COLO668 (cell line): ENCODE results near the gene ARHGEF28.

Experiments used
- DNase-seq: peaks from one replicate; lab custom pipeline; 2025; ENCODE audit not compliant: unreplicated experiment; lab: John Stamatoyannopoulos, UW

ARHGEF28 gene

GRCh38 chr5:73921741-73922140 lies 295.7 kb downstream of the ARHGEF28 start:
- no peak for DNase-seq

- no peak for DNase-seq
Observed at GRCh38 chr5:73922224-73922623, 296.2 kb downstream of the ARHGEF28 start.

GRCh38 chr5:73922875-73923557 lies 297.0 kb downstream of the ARHGEF28 start:
- no peak for DNase-seq

GRCh38 chr5:73928476-73929070 lies 302.6 kb downstream of the ARHGEF28 start:
- DNase-seq, result no peak

DNA sequence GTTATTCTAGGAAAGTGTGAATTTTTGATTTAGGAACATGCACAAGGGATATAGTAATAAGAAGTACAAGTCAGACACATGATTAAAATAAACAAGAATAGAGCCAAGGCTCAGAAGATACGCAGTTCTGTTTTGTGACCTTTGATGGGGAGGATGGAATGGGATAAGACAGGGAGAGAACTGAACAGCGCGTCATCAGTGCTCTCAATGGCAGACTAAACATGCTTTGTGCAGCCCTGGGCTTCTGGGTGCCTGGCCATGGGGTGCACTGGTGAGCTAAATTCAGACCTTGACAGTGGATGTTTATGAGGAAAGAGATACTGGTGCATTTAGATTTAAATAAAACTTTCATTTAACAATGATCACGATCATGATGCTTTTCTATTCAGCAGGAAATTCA lies 309.7 kb downstream of the ARHGEF28 start:
- DNase-seq, result no peak

DNA sequence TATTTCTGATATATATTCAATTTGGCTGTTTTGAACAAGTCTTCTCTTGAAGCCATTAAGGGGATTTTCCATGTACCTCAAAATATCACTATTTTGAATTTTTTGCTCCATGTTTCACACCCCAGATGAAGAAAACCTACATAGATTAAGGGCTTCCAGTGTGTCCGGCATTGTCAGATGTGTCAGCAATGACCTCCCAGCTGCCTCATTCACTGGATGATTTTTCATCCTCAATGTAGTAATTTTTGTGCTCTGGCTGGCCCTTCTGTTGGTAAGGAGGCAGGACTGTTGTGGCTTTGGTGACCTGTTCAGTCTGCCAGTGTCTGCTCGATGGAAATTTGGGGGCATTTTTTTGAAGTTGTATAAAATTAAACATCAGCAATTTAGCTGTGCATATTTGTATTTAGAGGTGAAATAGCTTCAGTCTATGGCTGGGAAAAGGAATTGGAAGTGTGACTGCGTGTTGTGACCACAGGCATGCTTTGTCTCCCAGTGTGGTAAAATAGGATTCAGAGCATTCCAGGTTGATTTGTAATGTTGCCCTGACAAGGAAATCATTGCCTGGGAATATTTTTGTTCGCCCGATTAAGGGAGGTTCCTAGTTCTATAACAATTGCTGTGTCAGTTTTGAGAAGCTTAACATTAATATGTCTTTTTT lies 312.4 kb downstream of the ARHGEF28 start:
- DNase-seq, result no peak

DNA sequence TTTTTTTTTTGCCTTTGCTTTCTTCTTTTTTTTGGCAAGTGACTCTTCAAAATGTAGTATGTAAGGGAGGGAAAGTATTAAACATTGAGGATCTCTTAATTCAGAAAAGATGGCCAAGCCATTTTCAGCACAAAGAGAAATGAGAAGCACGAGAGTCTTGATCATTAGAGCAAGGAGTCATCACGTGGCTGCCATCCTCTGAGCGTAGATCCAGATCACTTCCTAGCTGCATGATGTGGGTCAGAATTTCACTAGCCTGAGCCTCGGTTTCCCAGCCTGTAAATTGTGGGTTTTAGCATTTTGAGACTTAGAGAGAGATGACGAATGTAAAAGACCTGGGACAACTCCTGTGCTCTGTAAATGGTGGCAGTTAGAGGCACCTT lies 312.9 kb downstream of the ARHGEF28 start:
- DNase-seq, result no peak

GRCh38 chr5:73939557-73939956 lies 313.6 kb downstream of the ARHGEF28 start:
- no peak for DNase-seq

DNA sequence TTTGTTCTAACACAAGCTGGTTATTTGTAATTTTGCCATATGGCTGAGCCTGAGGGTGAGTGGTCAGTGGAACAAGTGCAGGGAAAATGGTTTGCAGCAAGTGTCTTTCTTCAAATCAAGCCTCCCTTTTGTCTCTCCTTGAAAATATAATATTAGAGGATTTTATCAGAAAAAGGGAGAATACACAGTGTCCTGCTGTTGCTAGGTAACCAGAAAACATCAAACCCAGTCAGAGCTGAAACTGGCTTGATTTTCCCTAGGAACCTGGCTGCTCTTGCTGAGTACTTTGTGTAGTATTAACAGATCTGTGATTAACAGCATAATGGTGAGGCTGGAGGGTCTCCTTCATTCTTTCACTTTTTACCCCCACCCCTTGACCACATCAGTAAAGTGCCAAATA lies 314.0 kb downstream of the ARHGEF28 start:
- no peak for DNase-seq

DNA sequence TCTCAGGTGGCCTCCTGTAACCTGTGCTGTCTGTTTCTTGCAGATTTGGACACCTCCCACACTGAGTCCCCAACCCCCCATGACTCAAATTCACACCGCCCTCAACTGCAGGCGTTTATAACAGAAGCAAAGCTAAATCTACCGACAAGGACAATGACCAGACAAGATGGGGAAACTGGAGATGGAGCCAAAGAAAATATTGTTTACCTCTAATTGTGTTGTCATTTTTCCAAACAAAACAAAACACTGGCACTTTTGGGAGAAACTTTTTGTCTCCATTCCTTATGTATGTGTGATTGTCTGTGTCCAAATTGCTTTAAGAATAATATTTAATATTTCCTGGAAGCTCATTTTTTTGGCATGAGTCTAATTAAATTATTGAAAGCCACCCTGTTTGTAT lies 314.8 kb downstream of the ARHGEF28 start:
- DNase-seq, result no peak

GRCh38 chr5:73942783-73943182 lies 316.8 kb downstream of the ARHGEF28 start:
- no peak for DNase-seq

- no peak for DNase-seq
Observed at GRCh38 chr5:73943397-73943796, 317.4 kb downstream of the ARHGEF28 start.

GRCh38 chr5:73944581-73944980 lies 318.6 kb downstream of the ARHGEF28 start:
- no peak for DNase-seq

DNA sequence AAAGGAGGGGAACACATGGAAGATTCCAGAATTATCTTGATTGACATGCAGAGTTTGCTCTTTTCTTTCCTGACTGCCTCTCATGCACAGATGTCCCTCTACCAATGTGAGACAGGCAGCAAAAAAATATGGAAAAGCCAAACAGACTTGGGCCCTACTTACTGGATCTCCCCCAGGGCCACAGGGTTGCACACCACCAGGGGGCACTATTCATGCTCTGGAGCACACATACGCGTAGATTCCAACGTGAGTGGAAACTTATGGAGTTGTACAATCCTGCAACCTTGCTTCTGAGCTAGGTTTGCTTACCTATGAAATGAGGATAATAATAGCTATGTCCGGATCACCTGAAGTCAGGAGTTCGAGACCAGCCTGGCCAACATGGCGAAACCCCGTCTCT lies 319.5 kb downstream of the ARHGEF28 start:
- peak; percentile 3 for DNase-seq

GRCh38 chr5:73946278-73946677 lies 320.3 kb downstream of the ARHGEF28 start:
- DNase-seq, result no peak

- no peak for DNase-seq
Observed at GRCh38 chr5:73946919-73947602, 321.1 kb downstream of the ARHGEF28 start.

GRCh38 chr5:73947906-73948640 lies 322.1 kb downstream of the ARHGEF28 start:
- DNase-seq, result no peak

DNA sequence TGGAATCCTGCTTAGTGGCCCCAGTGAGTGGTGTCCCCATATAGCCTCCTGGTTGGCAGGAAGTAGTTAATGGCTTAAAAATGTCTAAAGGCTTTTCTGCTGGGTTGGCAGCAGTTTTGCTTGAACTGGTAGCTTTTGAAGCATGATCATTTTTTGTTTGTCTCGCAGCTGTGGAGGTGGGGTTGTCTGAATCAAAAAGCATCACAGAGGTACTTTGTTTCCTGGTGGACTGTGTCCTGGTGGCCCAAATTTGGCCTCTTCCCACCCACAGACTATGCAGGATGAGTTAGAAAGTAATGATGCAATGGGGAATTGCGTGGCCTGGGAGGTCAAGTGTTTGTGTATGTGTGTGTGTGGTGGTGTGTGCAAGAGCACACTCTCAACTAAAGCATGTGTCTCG lies 322.7 kb downstream of the ARHGEF28 start:
- no peak for DNase-seq

DNA sequence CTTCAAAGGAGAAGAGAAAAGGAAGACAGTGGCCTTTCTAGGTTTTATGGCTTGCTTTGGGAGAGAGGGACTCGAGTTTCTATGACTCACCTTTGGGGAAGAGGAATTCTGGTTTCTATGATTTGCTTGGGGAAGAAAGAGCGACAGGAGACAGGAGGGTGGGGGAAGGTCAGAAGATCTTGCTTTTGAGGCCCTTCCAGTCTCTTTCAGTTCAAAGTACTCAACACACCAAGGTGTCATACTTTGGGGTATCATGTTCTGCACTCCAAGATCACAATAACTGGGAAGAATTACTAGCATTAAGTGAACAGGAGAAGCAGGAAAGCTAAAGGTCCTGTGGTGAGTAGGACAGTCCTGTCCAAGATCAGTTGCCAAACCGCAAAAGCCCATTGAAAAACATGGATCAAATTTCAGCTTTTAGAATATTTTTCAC lies 324.5 kb downstream of the ARHGEF28 start:
- no peak for DNase-seq

GRCh38 chr5:73950912-73951430 lies 325.0 kb downstream of the ARHGEF28 start:
- DNase-seq, result no peak

DNA sequence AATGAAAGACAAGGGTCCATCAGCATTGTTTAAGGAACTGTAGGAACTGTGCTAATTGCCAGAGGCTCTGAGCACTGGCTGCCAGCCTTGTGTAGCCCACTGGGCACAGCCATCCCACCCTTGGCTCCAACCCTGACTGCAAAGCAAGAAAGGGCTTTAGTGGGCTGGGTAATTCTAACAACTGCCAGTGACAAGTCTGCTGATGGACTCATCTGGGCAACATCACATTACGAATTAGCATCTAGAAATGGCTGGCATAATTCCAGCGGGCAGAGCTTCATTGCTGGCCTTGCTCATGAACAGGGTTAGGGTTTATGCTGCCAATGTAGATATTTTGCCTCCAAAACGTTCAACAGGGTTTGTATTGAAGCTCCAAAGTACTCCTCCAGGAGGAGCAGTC lies 326.9 kb downstream of the ARHGEF28 start:
- no peak for DNase-seq
